Measurements from ENCODE around the gene UNKL.

The UNKL gene

GRCh38 chr16:1433263-1433560 lies 18.7 kb upstream of the UNKL start:
- Histone ChIP-seq H3K27me3 (ENCODE audit: control insufficient read depth, insufficient read depth, low read length) (peaks cover 16% of the 10 kb centered on the region), H3K4me3 (ENCODE audit: low read length) (no peak overlapping the region), H3K9ac (ENCODE audit: low read length) (no peak overlapping the region), H3K9me3 (ENCODE audit: control insufficient read depth, low read length) (no peaks in the 10 kb centered on the region), H3K4me1 (ENCODE audit: control insufficient read depth, insufficient read depth, low read length) (peaks cover 19% of the 10 kb centered on the region), H3K36me3 (ENCODE audit: control insufficient read depth, insufficient read depth, low read length) (no peaks in the 10 kb centered on the region)

GRCh38 chr16:1432388-1433262 lies 18.1 kb upstream of the UNKL start:
- Histone ChIP-seq H3K9ac (ENCODE audit: low read length) (no peak overlapping the region), H3K4me3 (ENCODE audit: low read length) (no peak overlapping the region), H3K36me3 (ENCODE audit: control insufficient read depth, insufficient read depth, low read length) (no peaks in the 10 kb centered on the region), H3K9me3 (ENCODE audit: control insufficient read depth, low read length) (no peaks in the 10 kb centered on the region), H3K27me3 (ENCODE audit: control insufficient read depth, insufficient read depth, low read length) (peaks cover 16% of the 10 kb centered on the region), H3K4me1 (ENCODE audit: control insufficient read depth, insufficient read depth, low read length) (peaks cover 19% of the 10 kb centered on the region)

DNA sequence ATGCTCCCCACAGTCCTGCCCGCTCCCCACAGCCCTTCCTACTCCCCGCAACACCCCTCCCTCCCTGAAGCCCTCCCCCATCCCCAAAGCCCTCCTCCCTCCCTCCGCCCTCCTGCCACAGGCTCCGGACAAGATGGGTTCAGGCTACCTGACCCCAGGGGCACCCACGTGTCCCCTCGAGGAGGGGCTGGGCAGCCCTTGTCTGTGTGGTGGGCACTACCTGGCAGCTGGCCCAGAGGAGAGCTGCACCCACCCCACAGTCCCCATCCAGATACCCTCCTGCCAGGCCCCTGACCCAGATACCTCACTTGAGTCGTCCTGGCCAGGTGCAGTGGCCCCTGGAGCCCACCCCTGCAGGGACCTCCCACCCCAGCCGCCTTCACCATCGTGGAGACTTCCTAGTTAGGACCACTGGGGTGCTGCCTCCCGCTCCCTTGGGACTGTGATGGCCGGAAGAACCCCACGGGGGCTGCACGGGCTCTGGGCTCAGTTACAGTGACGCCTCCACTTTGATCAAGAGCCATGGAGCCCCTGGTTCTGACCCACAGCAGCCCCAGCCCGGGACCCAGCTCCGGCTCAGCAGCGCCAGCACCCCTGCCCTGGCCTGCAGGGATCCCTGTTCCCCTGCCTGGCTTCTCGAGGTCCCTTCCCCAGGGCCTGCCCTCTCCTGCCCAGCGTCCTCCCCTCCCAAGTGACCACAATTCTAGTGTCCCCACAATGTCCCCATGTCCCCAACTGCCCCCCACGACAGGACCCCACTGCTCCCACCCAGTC lies 17.2 kb upstream of the UNKL start:
- H3K9ac ChIP-seq (ENCODE audit: low read length) = no peak overlapping the region

DNA sequence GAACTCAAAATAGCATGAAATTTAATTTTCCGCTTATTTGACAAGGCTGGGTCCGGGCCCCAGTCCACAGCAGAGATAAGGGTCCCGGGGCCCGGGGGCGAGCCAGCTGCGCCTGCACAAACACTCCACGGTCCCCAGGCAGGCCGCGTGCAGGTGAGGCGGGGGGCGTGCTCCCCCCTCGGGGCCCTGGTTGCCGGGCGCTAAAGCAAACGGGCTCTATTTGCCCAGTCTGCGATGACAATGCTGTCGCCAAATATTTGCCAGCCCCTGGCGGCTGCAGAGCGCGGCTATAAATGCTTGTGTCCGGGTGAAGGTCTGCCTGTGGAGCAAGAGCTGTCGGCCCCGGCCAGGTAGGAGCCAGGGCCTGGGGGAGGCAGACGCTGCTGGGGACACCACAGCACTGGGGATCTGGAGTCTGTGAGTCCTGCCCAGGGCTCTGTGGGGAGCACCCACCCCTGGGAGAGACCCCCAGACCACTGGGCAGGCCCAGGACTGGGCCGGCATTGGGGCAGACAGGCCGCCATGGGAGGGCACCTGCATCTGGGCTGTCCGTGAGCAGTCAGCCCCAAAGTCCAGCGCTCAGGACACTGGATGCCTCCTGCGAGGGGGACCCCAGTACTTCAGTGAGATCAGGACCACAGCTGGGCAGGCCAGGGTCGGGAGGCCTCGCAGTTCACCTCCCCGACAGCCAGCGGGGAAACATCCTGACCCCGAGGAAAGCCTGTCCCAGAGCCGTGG lies 16.4 kb upstream of the UNKL start, which contains the start of gene PERCC1:
Gene PERCC1, plus strand, starts transcription at position 320 of the 738 bp plus-strand sequence. CDS start 1,516 bp downstream, outside the sequence.
- peaks cover 16% of the 10 kb centered on the region for H3K27me3 ChIP-seq (ENCODE audit: control insufficient read depth, insufficient read depth, low read length)
- no peak within 1 kb of the TSS for H3K9ac ChIP-seq (ENCODE audit: low read length)
- no peaks in the 10 kb centered on the region for H3K9me3 ChIP-seq (ENCODE audit: control insufficient read depth, low read length)
- peaks cover 19% of the 10 kb centered on the region for H3K4me1 ChIP-seq (ENCODE audit: control insufficient read depth, insufficient read depth, low read length)
- H3K4me3 ChIP-seq (ENCODE audit: low read length) = no peak within 1 kb of the TSS
- no peaks in the 10 kb centered on the region for H3K36me3 ChIP-seq (ENCODE audit: control insufficient read depth, insufficient read depth, low read length)

More for the DNA sequence above, 17.2 kb upstream of the UNKL start:
- no peaks in the 10 kb centered on the region for H3K9me3 ChIP-seq (ENCODE audit: control insufficient read depth, low read length)
- H3K27me3 ChIP-seq (ENCODE audit: control insufficient read depth, insufficient read depth, low read length) = peaks cover 16% of the 10 kb centered on the region
- peaks cover 19% of the 10 kb centered on the region for H3K4me1 ChIP-seq (ENCODE audit: control insufficient read depth, insufficient read depth, low read length)
- H3K4me3 ChIP-seq (ENCODE audit: low read length) = no peak overlapping the region
- H3K36me3 ChIP-seq (ENCODE audit: control insufficient read depth, insufficient read depth, low read length) = no peaks in the 10 kb centered on the region

DNA sequence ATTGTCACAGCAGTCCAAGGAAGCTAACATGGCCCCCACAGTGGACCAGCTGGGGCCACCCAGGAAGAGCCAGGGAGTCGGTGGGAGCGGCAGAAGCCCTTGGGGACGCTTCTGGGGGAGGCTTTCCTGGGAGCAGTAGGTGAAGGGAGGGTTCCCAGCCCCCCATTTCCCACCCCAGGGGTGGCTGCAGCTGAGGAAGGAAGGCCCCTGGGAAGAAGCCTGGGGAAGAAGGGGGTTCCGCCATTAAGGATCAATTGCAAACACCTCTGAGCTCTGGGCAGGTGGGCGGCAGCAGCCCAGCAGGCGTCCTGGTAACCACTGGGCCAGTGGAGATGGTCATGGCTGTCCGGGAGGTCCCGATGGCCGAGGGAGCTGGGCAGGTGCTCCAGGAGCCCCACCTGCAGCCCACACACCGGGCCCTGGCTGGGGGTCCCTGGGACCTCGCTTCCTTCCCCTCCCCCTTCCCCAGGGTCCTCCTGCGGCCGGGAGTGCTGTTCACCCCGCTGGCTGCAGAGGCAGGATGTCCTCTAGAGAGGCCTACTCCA lies 15.8 kb upstream of the UNKL start:
- Histone ChIP-seq H3K4me3 (ENCODE audit: low read length) (no peak overlapping the region), H3K4me1 (ENCODE audit: control insufficient read depth, insufficient read depth, low read length) (peaks cover 19% of the 10 kb centered on the region), H3K9me3 (ENCODE audit: control insufficient read depth, low read length) (no peaks in the 10 kb centered on the region), H3K9ac (ENCODE audit: low read length) (no peak overlapping the region), H3K27me3 (ENCODE audit: control insufficient read depth, insufficient read depth, low read length) (peaks cover 16% of the 10 kb centered on the region), H3K36me3 (ENCODE audit: control insufficient read depth, insufficient read depth, low read length) (no peaks in the 10 kb centered on the region)

DNA sequence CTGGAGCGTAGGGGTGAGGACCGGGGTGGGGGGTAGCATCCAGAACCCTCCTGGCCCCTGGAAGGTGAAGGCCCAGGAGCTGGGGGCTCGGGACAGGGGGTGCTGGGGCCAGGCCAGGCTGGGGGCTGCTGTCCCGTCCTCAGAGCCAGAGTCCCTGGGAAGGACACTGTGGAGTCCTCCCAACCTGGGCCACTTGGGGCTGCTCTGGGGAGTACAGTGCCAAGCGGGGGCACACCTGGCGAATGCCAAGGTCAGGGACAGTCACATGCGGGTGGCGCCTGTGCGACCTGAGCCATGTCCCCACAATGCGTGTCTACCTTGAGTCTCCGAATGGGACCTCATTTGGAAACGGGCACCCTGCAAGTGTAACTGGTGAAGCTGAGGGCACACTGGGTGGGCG lies 15.1 kb upstream of the UNKL start:
- Histone ChIP-seq H3K36me3 (ENCODE audit: control insufficient read depth, insufficient read depth, low read length) (no peaks in the 10 kb centered on the region), H3K9ac (ENCODE audit: low read length) (no peak overlapping the region), H3K9me3 (ENCODE audit: control insufficient read depth, low read length) (no peaks in the 10 kb centered on the region), H3K4me3 (ENCODE audit: low read length) (no peak overlapping the region), H3K27me3 (ENCODE audit: control insufficient read depth, insufficient read depth, low read length) (peaks cover 16% of the 10 kb centered on the region), H3K4me1 (ENCODE audit: control insufficient read depth, insufficient read depth, low read length) (peaks cover 19% of the 10 kb centered on the region)

GRCh38 chr16:1429012-1429411 lies 14.5 kb upstream of the UNKL start:
- Histone ChIP-seq H3K9ac (ENCODE audit: low read length) (no peak overlapping the region), H3K27me3 (ENCODE audit: control insufficient read depth, insufficient read depth, low read length) (peaks cover 16% of the 10 kb centered on the region), H3K4me3 (ENCODE audit: low read length) (no peak overlapping the region), H3K9me3 (ENCODE audit: control insufficient read depth, low read length) (no peaks in the 10 kb centered on the region), H3K4me1 (ENCODE audit: control insufficient read depth, insufficient read depth, low read length) (peaks cover 19% of the 10 kb centered on the region), H3K36me3 (ENCODE audit: control insufficient read depth, insufficient read depth, low read length) (no peaks in the 10 kb centered on the region)

DNA sequence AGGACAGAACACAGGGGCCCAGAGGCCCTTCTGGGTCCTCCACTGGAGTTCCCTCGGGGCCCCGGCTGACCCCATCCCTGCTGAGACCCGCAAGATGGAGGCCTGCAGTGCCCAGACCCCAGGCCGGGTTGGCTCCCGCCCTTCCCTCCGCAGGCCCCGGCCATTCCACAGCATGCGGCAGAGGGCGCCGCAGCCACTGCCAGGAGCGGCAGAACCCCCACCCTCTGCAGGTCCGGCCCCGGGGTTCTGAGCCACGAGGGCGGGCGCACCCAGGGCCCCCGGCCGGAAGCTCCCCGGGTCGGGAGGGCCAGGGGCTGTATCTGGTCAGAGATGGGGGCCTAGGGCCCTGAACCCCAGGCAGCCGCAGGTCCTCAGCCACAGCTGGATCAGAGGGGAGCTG lies 14.0 kb upstream of the UNKL start:
- Histone ChIP-seq H3K4me3 (ENCODE audit: low read length) (no peak overlapping the region), H3K9ac (ENCODE audit: low read length) (no peak overlapping the region), H3K9me3 (ENCODE audit: control insufficient read depth, low read length) (no peaks in the 10 kb centered on the region), H3K4me1 (ENCODE audit: control insufficient read depth, insufficient read depth, low read length) (peaks cover 19% of the 10 kb centered on the region), H3K27me3 (ENCODE audit: control insufficient read depth, insufficient read depth, low read length) (peaks cover 16% of the 10 kb centered on the region), H3K36me3 (ENCODE audit: control insufficient read depth, insufficient read depth, low read length) (no peaks in the 10 kb centered on the region)

DNA sequence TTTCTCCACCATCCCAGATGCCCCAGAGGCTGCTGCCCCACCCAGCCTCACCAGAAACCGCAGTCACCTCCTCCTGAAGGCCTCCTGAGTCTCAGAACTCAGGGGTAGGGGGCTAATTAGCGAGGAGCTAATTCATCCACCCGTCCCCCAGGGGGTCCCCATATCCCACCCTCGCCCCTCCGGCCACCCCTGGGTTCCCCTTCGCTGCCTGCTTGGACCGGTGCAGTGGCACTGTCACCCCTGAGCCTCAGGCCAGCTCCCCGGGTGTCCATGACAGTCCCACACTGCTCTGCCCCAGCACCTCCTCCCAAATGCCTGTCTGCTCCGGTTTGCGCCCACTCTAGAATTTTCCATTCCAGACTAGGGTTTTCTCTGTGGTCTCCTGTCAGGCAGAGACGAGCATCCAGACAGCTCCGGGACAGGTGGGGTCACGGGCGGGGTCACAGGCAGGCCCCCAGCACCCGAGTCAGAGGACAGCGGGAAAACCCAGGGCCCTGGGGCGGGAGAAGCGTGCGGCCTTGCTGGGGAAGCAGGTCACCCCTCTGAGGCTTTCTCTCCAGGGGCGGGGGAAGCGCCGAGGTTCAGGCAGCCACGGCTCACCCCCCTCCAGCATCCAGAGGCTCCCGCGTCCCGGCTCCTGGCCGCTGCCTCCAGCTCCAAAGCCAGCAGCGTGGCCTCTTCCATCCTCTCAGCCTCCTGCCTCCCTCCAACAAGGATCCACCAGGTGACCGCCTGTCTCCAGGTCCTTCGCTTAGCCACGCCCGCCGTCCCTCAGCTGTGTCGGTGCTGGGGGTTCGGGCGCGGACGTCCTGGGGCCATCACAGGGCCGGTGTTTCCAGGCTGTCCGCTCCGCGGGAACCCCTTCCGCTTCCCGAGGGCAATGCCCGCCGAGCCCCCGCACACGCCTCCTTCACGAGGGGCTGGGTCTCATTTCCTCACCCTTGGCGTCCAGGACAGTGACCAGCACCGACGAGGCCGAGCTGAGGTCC lies 13.3 kb upstream of the UNKL start:
- H3K27me3 ChIP-seq (ENCODE audit: control insufficient read depth, insufficient read depth, low read length) = peaks cover 12% of the 10 kb centered on the region
- no peaks in the 10 kb centered on the region for H3K9me3 ChIP-seq (ENCODE audit: control insufficient read depth, low read length)
- H3K4me1 ChIP-seq (ENCODE audit: control insufficient read depth, insufficient read depth, low read length) = peaks cover 19% of the 10 kb centered on the region
- no peak overlapping the region for H3K4me3 ChIP-seq (ENCODE audit: low read length)
- H3K36me3 ChIP-seq (ENCODE audit: control insufficient read depth, insufficient read depth, low read length) = no peaks in the 10 kb centered on the region
- H3K9ac ChIP-seq (ENCODE audit: low read length) = no peak overlapping the region

- H3K9ac ChIP-seq (ENCODE audit: low read length) = no peak overlapping the region
- peaks cover 19% of the 10 kb centered on the region for H3K4me1 ChIP-seq (ENCODE audit: control insufficient read depth, insufficient read depth, low read length)
- H3K4me3 ChIP-seq (ENCODE audit: low read length) = no peak overlapping the region
- H3K9me3 ChIP-seq (ENCODE audit: control insufficient read depth, low read length) = no peaks in the 10 kb centered on the region
- H3K36me3 ChIP-seq (ENCODE audit: control insufficient read depth, insufficient read depth, low read length) = no peaks in the 10 kb centered on the region
- H3K27me3 ChIP-seq (ENCODE audit: control insufficient read depth, insufficient read depth, low read length) = peaks cover 12% of the 10 kb centered on the region
Measured at GRCh38 chr16:1426734-1427471, 12.4 kb upstream of the UNKL start.
